Keratinocyte (primary cell): Measurements from ENCODE around the gene SMAD9. TPM values are rescaled to one million over a fixed set of nuclear protein-coding genes. Genes with fewer than 3 reads are reported as not detected.

Experiments used
- DNase-seq: peaks from one replicate; pipeline ENCODE4 v3.0.0-alpha.2; 2011; ENCODE audit warnings: low read depth, missing footprints, low spot score
- FAIRE-seq: peaks from 2 replicates; lab custom pipeline; 2011; peaks lifted over from hg19 to GRCh38; lab: Jason Lieb, UNC
- H2AFZ ChIP-seq: 2 replicates; pipeline ENCODE4 v1.6.0; 2012; ENCODE audit warnings: low read length, control low read depth, inconsistent platforms; ENCODE audit not compliant: control insufficient read depth
- H3K27ac ChIP-seq: 2 replicates; pipeline ENCODE4 v1.5.1; 2011; ENCODE audit warnings: low read length; ENCODE audit not compliant: control insufficient read depth, insufficient read depth
- H3K27me3 ChIP-seq: 3 replicates; pipeline ENCODE4 v1.6.0; 2011; ENCODE audit warnings: low read length; ENCODE audit not compliant: control insufficient read depth, insufficient read depth; ENCODE audit errors: extremely low read depth
- H3K36me3 ChIP-seq, 2 experiments: 2 replicates in 1 of 2; 3 replicates in 1 of 2; pipeline ENCODE4 v1.5.1; 2011; ENCODE audit warnings: low read length in 2 of 2, mild to moderate bottlenecking in 1 of 2; ENCODE audit not compliant: control insufficient read depth in 2 of 2, insufficient read depth in 2 of 2; ENCODE audit errors: extremely low read depth in 1 of 2
- H3K4me1 ChIP-seq: 3 replicates; pipeline ENCODE4 v1.5.1; 2011; ENCODE audit warnings: low read length; ENCODE audit not compliant: control insufficient read depth, insufficient read depth; ENCODE audit errors: extremely low read depth
- H3K4me2 ChIP-seq: 3 replicates; pipeline ENCODE4 v1.6.0; 2011; ENCODE audit warnings: low read depth, low read length; ENCODE audit not compliant: control insufficient read depth, insufficient read depth; ENCODE audit errors: extremely low read depth
- H3K4me3 ChIP-seq, 3 experiments: fragments of 200-600 bp in 1 of 3; sonication (generic) in 1 of 3; 2 replicates in 2 of 3; 3 replicates in 1 of 3; pipeline ENCODE4 v1.5.1; 2011 to 2016; ENCODE audit warnings: low read length in 3 of 3, mild to moderate bottlenecking in 3 of 3, control low read depth in 2 of 3, inconsistent platforms in 1 of 3, low read depth in 1 of 3, mixed read lengths in 1 of 3, mixed run types in 1 of 3, moderate library complexity in 1 of 3; ENCODE audit not compliant: control insufficient read depth in 2 of 3, insufficient read depth in 2 of 3; ENCODE audit errors: extremely low read depth in 1 of 3
- H3K79me2 ChIP-seq: 2 replicates; pipeline ENCODE4 v1.6.0; 2012; ENCODE audit warnings: low read length; ENCODE audit not compliant: control insufficient read depth, insufficient read depth
- H3K9ac ChIP-seq: 3 replicates; pipeline ENCODE4 v1.6.0; 2011; ENCODE audit warnings: low read length; ENCODE audit not compliant: control insufficient read depth, insufficient read depth; ENCODE audit errors: extremely low read depth
- H3K9me1 ChIP-seq: 3 replicates; pipeline ENCODE4 v1.6.0; 2011; ENCODE audit warnings: low read length; ENCODE audit not compliant: control insufficient read depth, insufficient read depth; ENCODE audit errors: extremely low read depth
- H3K9me3 ChIP-seq: 2 replicates; pipeline ENCODE4 v1.5.1; 2012; ENCODE audit warnings: low read depth, low read length; ENCODE audit not compliant: control insufficient read depth
- H4K20me1 ChIP-seq: 3 replicates; pipeline ENCODE4 v1.6.0; 2011; ENCODE audit warnings: low read length; ENCODE audit not compliant: control insufficient read depth, insufficient read depth; ENCODE audit errors: extremely low read depth
- EZH2 ChIP-seq: IDR thresholded peaks from one replicate; pipeline ENCODE4 v1.6.1; 2012; ENCODE audit warnings: inconsistent platforms, mild to moderate bottlenecking, low read length, moderate library complexity
- dilution Hi-C: fragments of 300-500 bp; cut with MboI; formaldehyde crosslinking; loops from one replicate; pipeline ENCODE4 v1.7.0; 2020; ENCODE audit warnings: low sequenced_read_pairs; ENCODE audit not compliant: extremely low pct_ligation_motif_present
- polyA plus RNA-seq, 5 experiments: library from polyadenylated mRNA; depleted of rRNA in 3 of 5; stranded (reverse) in 3 of 5; stranded (forward) in 1 of 5; unstranded in 1 of 5; fragments of >200 nt; gene quantifications; 1 replicate in 1 of 5; 2 replicates in 3 of 5; 3 replicates in 1 of 5; pipeline versions ENCODE4 v1.2.1 to v1.2.3, GENCODE V29; 2011 to 2012; ENCODE audit warnings: missing spikeins in 2 of 5, low read depth in 1 of 5, low replicate concordance in 1 of 5
- TF ChIP-seq, protein P1 (sequence below), 3 experiments: IDR thresholded peaks in 1 of 3; conservative IDR thresholded peaks in 1 of 3; optimal IDR thresholded peaks in 1 of 3; 2 replicates in 2 of 3; 3 replicates in 1 of 3; pipeline versions ENCODE3 to v1.5.1; 2011; ENCODE audit warnings: low read length in 3 of 3, mild to moderate bottlenecking in 3 of 3, moderate library complexity in 2 of 3, control low read depth in 1 of 3, inconsistent platforms in 1 of 3; ENCODE audit not compliant: insufficient read depth in 2 of 3; ENCODE audit errors: extremely low read depth in 1 of 3

SMAD9 gene
- polyA plus RNA-seq, 1 donor (not counting 4 experiments of a cell fraction or from before 2014, with no cell fraction given): 0.10 TPM

DNA sequence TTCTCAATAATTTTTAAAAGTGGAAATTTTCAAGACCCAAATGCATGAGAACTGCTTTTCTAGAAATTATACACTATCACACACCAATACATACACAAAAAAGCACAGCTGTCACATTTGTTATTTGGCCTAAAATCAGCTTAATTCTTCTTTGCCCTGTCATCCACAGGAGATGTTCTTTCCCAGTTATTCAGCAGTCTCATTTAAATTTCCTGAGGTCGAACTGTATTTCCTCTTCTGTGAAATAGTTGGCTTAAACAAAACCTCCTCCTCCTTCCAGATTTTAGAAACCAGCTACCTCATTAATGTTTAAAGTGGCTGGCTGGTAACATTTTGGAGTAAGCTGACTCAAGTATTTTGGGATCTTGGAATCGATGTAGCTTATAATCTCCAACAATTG lies 39.1 kb downstream of the SMAD9 start:
- dilution Hi-C loops: no loop called here

DNA sequence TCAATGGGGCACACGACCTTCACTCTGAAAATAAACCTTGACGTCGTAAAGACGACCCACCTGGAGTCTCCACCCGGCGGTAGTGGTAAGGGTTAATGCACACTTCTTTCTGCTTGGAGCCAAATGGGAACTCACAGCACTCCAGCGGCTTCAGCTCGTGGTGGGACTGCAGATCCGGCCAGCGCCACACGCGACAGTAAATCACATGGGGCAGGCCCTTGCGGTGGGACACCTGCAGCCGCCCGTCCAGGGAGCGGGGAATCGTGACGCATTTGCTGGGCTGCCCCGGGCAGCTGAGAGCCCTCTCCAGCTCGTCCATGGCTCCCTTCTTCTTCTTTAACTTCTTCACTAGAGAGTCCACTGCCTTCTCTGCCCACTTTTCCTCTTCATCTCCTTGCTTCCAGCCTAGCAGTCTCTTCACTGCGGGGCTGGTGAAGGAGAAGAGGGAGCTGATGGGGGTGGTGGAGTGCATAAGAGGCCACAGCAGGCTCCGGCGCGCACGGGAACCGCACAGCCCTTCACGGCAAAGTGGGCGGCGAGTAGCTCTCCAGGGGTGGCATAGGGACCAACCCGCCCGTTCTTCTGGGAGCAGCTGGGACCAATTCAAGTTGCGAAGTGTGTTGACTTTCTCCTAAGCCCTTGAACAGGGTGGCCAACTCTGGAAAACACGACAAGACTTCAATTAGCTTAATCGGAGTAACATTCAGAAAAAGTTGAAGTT lies 40.7 kb downstream of the SMAD9 start:
- no peak for FAIRE-seq
- Histone ChIP-seq H3K9ac (no peak overlapping the region), H3K9me1 (no peaks in the 10 kb centered on the region), H2AFZ (no peak overlapping the region), H3K27me3 (no peaks in the 10 kb centered on the region), H3K4me1 (no peaks in the 10 kb centered on the region), H3K36me3 (no peaks in the 10 kb centered on the region), H3K79me2 (no peaks in the 10 kb centered on the region), H3K27ac (no peak overlapping the region), H3K9me3 (no peaks in the 10 kb centered on the region), H4K20me1 (no peaks in the 10 kb centered on the region), H3K4me3 (no peak overlapping the region), H3K4me2 (no peak overlapping the region)
- no peak for DNase-seq
- no peak for TF ChIP-seq EZH2
- TF ChIP-seq, protein P1, sequence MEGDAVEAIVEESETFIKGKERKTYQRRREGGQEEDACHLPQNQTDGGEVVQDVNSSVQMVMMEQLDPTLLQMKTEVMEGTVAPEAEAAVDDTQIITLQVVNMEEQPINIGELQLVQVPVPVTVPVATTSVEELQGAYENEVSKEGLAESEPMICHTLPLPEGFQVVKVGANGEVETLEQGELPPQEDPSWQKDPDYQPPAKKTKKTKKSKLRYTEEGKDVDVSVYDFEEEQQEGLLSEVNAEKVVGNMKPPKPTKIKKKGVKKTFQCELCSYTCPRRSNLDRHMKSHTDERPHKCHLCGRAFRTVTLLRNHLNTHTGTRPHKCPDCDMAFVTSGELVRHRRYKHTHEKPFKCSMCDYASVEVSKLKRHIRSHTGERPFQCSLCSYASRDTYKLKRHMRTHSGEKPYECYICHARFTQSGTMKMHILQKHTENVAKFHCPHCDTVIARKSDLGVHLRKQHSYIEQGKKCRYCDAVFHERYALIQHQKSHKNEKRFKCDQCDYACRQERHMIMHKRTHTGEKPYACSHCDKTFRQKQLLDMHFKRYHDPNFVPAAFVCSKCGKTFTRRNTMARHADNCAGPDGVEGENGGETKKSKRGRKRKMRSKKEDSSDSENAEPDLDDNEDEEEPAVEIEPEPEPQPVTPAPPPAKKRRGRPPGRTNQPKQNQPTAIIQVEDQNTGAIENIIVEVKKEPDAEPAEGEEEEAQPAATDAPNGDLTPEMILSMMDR (optimal IDR thresholded peaks at IDR 0.05 in 1 of 3, IDR thresholded peaks at IDR 0.05 in 1 of 3, conservative IDR thresholded peaks at IDR 0.05 in 1 of 3; ENCODE audit: extremely low read depth in 1 of 3, insufficient read depth in 2 of 3, low read length in 3 of 3): no peak
- dilution Hi-C loops: no loop called here

More for the DNA sequence above, 39.1 kb downstream of the SMAD9 start:
- no peaks in the 10 kb centered on the region for H4K20me1 ChIP-seq
- no peak overlapping the region for H3K27ac ChIP-seq
- DNase-seq (no peak), FAIRE-seq (no peak)
- no peak overlapping the region for H3K4me2 ChIP-seq
- H3K9me1 ChIP-seq: no peaks in the 10 kb centered on the region
- no peak overlapping the region for H3K9ac ChIP-seq
- no peaks in the 10 kb centered on the region for H3K79me2 ChIP-seq
- no peaks in the 10 kb centered on the region for H3K36me3 ChIP-seq
- no peaks in the 10 kb centered on the region for H3K9me3 ChIP-seq
- no peaks in the 10 kb centered on the region for H3K27me3 ChIP-seq
- H3K4me3 ChIP-seq: no peak overlapping the region
- H2AFZ ChIP-seq: no peak overlapping the region
- TF ChIP-seq, protein P1 (optimal IDR thresholded peaks at IDR 0.05 in 1 of 3, IDR thresholded peaks at IDR 0.05 in 1 of 3, conservative IDR thresholded peaks at IDR 0.05 in 1 of 3; ENCODE audit: extremely low read depth in 1 of 3, insufficient read depth in 2 of 3, low read length in 3 of 3): no peak
- no peak for TF ChIP-seq EZH2
- H3K4me1 ChIP-seq: no peaks in the 10 kb centered on the region
